OCI-LY7 (cell line): ENCODE results near the gene C16orf74. TPM values are rescaled to one million over a fixed set of nuclear protein-coding genes. Genes with fewer than 3 reads are reported as not detected.

ENCODE experiments used
- BruUV-seq: library from RNA; stranded (reverse); fragments of 400-500 nt; replicated peaks from 2 replicates; lab custom pipeline; 2021; lab: Mats Ljungman, UMichigan
- CTCF ChIA-PET: fragments of 300-600 bp; sonication (Branson Sonifier 250); formaldehyde crosslinking; loops from one replicate; lab custom pipeline; 2022; ENCODE audit warnings: antibody characterized with exemption; ENCODE audit not compliant: unreplicated experiment; lab: Charles Lee
- POLR2A ChIA-PET: fragments of 300-600 bp; sonication (Branson Sonifier 250); formaldehyde crosslinking; loops from one replicate; lab custom pipeline; 2022; ENCODE audit warnings: antibody characterized with exemption; lab: Charles Lee
- DNase-seq: peaks from one replicate; pipeline ENCODE4 v3.0.0-alpha.2; 2015; ENCODE audit warnings: low spot score
- H2AFZ ChIP-seq: fragments of 200-600 bp; sonication (generic), shearing (Covaris generic); 2 replicates; pipeline ENCODE4 v1.6.1; 2014; ENCODE audit warnings: mild to moderate bottlenecking, antibody characterized with exemption, low read length, moderate library complexity
- H3K27ac ChIP-seq: fragments of 200-600 bp; sonication (generic); 2 replicates; pipeline ENCODE4 v1.5.1; 2014; ENCODE audit warnings: mixed run types, low read depth, mild to moderate bottlenecking, moderate library complexity, low read length, inconsistent platforms; ENCODE audit not compliant: poor library complexity, severe bottlenecking
- H3K36me3 ChIP-seq: fragments of 200-600 bp; sonication (generic); 2 replicates; pipeline ENCODE4 v1.6.1; 2014; ENCODE audit warnings: mild to moderate bottlenecking, antibody characterized with exemption, low read length, moderate library complexity, mixed read lengths; ENCODE audit not compliant: insufficient read depth
- H3K4me1 ChIP-seq: fragments of 200-600 bp; sonication (generic); 2 replicates; pipeline ENCODE4 v1.5.1; 2014; ENCODE audit warnings: mild to moderate bottlenecking, low read length; ENCODE audit not compliant: insufficient read depth, poor library complexity, severe bottlenecking
- H3K4me2 ChIP-seq: fragments of 200-600 bp; sonication (generic); 2 replicates; pipeline ENCODE4 v1.6.1; 2014; ENCODE audit warnings: mild to moderate bottlenecking, low read length
- H3K4me3 ChIP-seq: fragments of 200-600 bp; sonication (generic); 2 replicates; pipeline ENCODE4 v1.5.1; 2014; ENCODE audit warnings: mild to moderate bottlenecking, low read depth, low read length; ENCODE audit not compliant: poor library complexity, severe bottlenecking
- H3K79me2 ChIP-seq: fragments of 200-600 bp; sonication (generic); 2 replicates; pipeline ENCODE4 v1.6.1; 2016; ENCODE audit warnings: low read depth, mild to moderate bottlenecking, low read length, moderate library complexity, mixed read lengths; ENCODE audit not compliant: insufficient read depth
- H3K9me2 ChIP-seq: fragments of 200-600 bp; sonication (generic); 2 replicates; pipeline ENCODE4 v1.6.1; 2016; ENCODE audit warnings: mild to moderate bottlenecking, low read length, mixed read lengths; ENCODE audit not compliant: insufficient read depth
- H3K9me3 ChIP-seq: fragments of 200-600 bp; sonication (generic); 2 replicates; pipeline ENCODE4 v1.6.1; 2014; ENCODE audit warnings: mild to moderate bottlenecking, mixed run types, low read length, mixed read lengths
- H4K20me1 ChIP-seq: fragments of 200-600 bp; sonication (generic); 2 replicates; pipeline ENCODE4 v1.6.1; 2014; ENCODE audit warnings: mild to moderate bottlenecking, antibody characterized with exemption, low read length, moderate library complexity, mixed read lengths; ENCODE audit not compliant: insufficient read depth
- CTCF ChIP-seq: fragments of 200-600 bp; sonication (generic); conservative IDR thresholded peaks from 2 replicates; pipeline ENCODE4 v1.5.1; 2014; ENCODE audit warnings: mild to moderate bottlenecking, antibody characterized with exemption, low read length, moderate library complexity, mixed read lengths
- EZH2phosphoT487 ChIP-seq: fragments of 200-600 bp; sonication (generic); IDR thresholded peaks from 2 replicates; pipeline ENCODE4 v1.6.1; 2018; ENCODE audit warnings: low read depth, borderline replicate concordance, mild to moderate bottlenecking, mixed run types, antibody characterized with exemption, low read length, moderate library complexity, mixed read lengths
- intact Hi-C: fragments of 100-400 bp; cut with micrococcal nuclease; formaldehyde crosslinking; loops from one replicate; pipeline ENCODE4 v1.10.0; 2022; ENCODE audit not compliant: unreplicated experiment
- total RNA-seq, 2 experiments: library from RNA; depleted of rRNA in 1 of 2; stranded (reverse); fragments of >200 nt in 1 of 2; shearing (Covaris generic) in 1 of 2; gene quantifications; 2 replicates each; pipeline ENCODE4 v1.2.3, GENCODE V29; 2014 to 2022

Gene C16orf74
- total RNA-seq, 2 experiments from 2014 or later = 6.8 to 9.7 TPM

- Histone ChIP-seq H3K9me3 (no peaks in the 10 kb centered on the region), H3K4me2 (no peak overlapping the region)
- no peak for DNase-seq
These were observed 16.6 kb upstream of the C16orf74 start for GRCh38 chr16:85767531-85767930.

GRCh38 chr16:85765767-85766166 is 14.9 kb upstream of the C16orf74 start:
- Histone ChIP-seq H4K20me1 (no peaks in the 10 kb centered on the region), H2AFZ (no peak overlapping the region), H3K4me2 (no peak overlapping the region), H3K4me3 (no peak overlapping the region), H3K9me2 (no peaks in the 10 kb centered on the region), H3K9me3 (no peaks in the 10 kb centered on the region), H3K4me1 (peaks cover 17% of the 10 kb centered on the region), H3K36me3 (peaks cover 5% of the 10 kb centered on the region), H3K79me2 (no peaks in the 10 kb centered on the region), H3K27ac (no peak overlapping the region)
- CTCF ChIA-PET = no interaction called here
- POLR2A ChIA-PET = interaction anchor here (0.6 kb wide), 1 partner anchor 71 kb away, joined by 4 read pairs; no protein-coding TSS in a partner anchor
- no peak for DNase-seq
- intact Hi-C loops = no loop called here
- BruUV-seq = no TSS peak
- TF ChIP-seq EZH2phosphoT487 (no peak), CTCF (no peak)

More at GRCh38 chr16:85767531-85767930, 16.6 kb upstream of the C16orf74 start:
- BruUV-seq = no TSS peak
- H4K20me1 ChIP-seq = no peaks in the 10 kb centered on the region
- ChIA-PET CTCF (no interaction called here), POLR2A (no interaction called here)
- H3K4me1 ChIP-seq = no peaks in the 10 kb centered on the region
- H3K79me2 ChIP-seq = no peaks in the 10 kb centered on the region
- no peak overlapping the region for H3K4me3 ChIP-seq
- intact Hi-C loops = no loop called here
- TF ChIP-seq CTCF (no peak), EZH2phosphoT487 (no peak)
- no peaks in the 10 kb centered on the region for H3K9me2 ChIP-seq
- peaks cover 9% of the 10 kb centered on the region for H3K36me3 ChIP-seq
- no peak overlapping the region for H2AFZ ChIP-seq
- H3K27ac ChIP-seq = no peak overlapping the region

GRCh38 chr16:85765211-85765610 is 14.3 kb upstream of the C16orf74 start:
- no peak overlapping the region for H3K4me3 ChIP-seq
- H3K4me2 ChIP-seq = no peak overlapping the region
- intact Hi-C loops = no loop called here
- H3K9me3 ChIP-seq = no peaks in the 10 kb centered on the region
- no peak overlapping the region for H2AFZ ChIP-seq
- DNase-seq = no peak
- POLR2A ChIA-PET = interaction anchor here (0.6 kb wide), 2 partner anchors 24 to 71 kb away, joined by 4 read pairs; no protein-coding TSS in a partner anchor
- H3K79me2 ChIP-seq = no peaks in the 10 kb centered on the region
- peaks cover 19% of the 10 kb centered on the region for H3K4me1 ChIP-seq
- no peaks in the 10 kb centered on the region for H3K9me2 ChIP-seq
- H3K36me3 ChIP-seq = no peaks in the 10 kb centered on the region
- CTCF ChIA-PET = no interaction called here
- no peaks in the 10 kb centered on the region for H4K20me1 ChIP-seq
- BruUV-seq = no TSS peak
- H3K27ac ChIP-seq = no peak overlapping the region
- TF ChIP-seq CTCF (no peak), EZH2phosphoT487 (no peak)
